Measurements from ENCODE around the gene SP140. TPM values are rescaled to one million over a fixed set of nuclear protein-coding genes. Genes with fewer than 3 reads are reported as not detected.
"Not testable (repeated sequence)": the region's sequence is repeated elsewhere in the genome, so short reads cannot be mapped to it uniquely, and the experiment has no call there.

Gene SP140
- total and polyA plus RNA-seq, 10 donors: 51.3 to 110 (median 71.4) TPM

- no peak overlapping the region for H3K4me3 ChIP-seq
- H3K9me3 ChIP-seq: no peaks in the 10 kb centered on the region
- no peaks in the 10 kb centered on the region for H3K27me3 ChIP-seq (replicated peaks in 1 of 7)
- intact Hi-C loops (cut with DNase I; ENCODE audit: low total_unique reads): no loop called here
- H3K27ac ChIP-seq: peak overlapping the region in 1 of 8 donors; percentile 21
- TF ChIP-seq CTCF (IDR thresholded peaks at IDR 0.05 in 8 of 11, conservative IDR thresholded peaks at IDR 0.05 in 3 of 11) (no peak), POLR2AphosphoS5 (IDR thresholded peaks at IDR 0.05) (no peak), POLR2A (IDR thresholded peaks at IDR 0.05) (no peak)
- peaks cover 0 to 79% (median 18%) of the 10 kb centered on the region in 6 donors for H3K36me3 ChIP-seq
- H3K4me1 ChIP-seq: peaks cover 0 to 35% (median 13%) of the 10 kb centered on the region in 6 donors
- no peak for DNase-seq
- 67 to 80% (median 77%) methylated on average over 6 of the region's 6 CpGs for WGBS, 5 donors
Measured at GRCh38 chr2:230269715-230270114, 44.2 kb downstream of the SP140 start.

DNA sequence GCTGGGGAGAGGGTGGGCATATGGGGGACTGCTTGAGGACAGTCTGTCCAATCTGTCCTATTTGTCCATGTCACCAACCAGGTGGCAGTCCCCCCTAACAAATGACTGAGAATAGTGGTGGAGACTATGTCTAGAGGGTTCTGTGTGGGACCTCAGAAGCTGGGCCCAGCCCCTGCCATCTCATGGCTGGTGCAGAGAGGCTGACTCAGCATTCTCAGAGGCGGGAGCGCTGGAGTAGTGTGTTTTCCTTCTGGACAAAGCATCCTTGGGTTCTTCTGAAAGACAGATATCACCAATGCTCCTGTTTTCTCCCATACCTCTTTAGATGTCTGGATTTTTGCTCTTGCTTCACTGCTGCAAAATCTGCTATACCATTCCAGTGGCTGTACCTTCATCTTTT lies 57.4 kb downstream of the SP140 start:
- intact Hi-C loops (cut with DNase I; ENCODE audit: low total_unique reads): no loop called here
- peaks cover 0 to 58% (median 5%) of the 10 kb centered on the region in 6 donors for H3K36me3 ChIP-seq
- DNase-seq: no peak
- H3K27ac ChIP-seq: no peak overlapping the region
- TF ChIP-seq POLR2AphosphoS5 (IDR thresholded peaks at IDR 0.05) (no peak), POLR2A (IDR thresholded peaks at IDR 0.05) (no peak), CTCF (IDR thresholded peaks at IDR 0.05 in 8 of 11, conservative IDR thresholded peaks at IDR 0.05 in 3 of 11) (no peak)
- WGBS, 5 donors: 88 to 98% (median 96%) methylated on average over 2 of the region's 2 CpGs
- H3K9me3 ChIP-seq: peaks cover 0 to 4% (median 0%) of the 10 kb centered on the region in 8 donors
- H3K4me3 ChIP-seq: no peak overlapping the region
- H3K4me1 ChIP-seq: no peaks in the 10 kb centered on the region
- no peaks in the 10 kb centered on the region for H3K27me3 ChIP-seq (replicated peaks in 1 of 7)

DNA sequence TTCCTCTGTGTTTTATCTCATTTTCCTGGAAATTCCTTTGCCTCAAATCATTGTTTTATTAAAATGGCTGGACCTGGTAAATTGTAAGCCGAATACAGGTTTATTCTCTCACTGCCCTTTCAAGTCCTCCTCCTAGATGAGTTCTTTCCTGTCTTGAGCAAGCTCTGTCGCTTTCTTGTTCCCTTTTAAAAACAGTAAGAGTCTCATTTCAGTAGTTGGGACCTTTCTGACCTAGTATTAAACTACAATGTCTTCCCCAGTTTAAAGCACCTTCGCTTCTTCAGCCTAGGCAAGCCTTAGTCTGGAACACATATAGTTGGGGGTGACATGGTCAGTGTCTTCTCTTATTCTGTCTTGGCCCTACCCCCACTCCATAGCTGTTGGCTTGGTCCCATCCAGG lies 60.5 kb downstream of the SP140 start:
- TF ChIP-seq POLR2AphosphoS5 (IDR thresholded peaks at IDR 0.05) (no peak), CTCF (IDR thresholded peaks at IDR 0.05 in 8 of 11, conservative IDR thresholded peaks at IDR 0.05 in 3 of 11) (no peak), POLR2A (IDR thresholded peaks at IDR 0.05) (no peak)
- no peak overlapping the region for H3K4me3 ChIP-seq
- H3K9me3 ChIP-seq: peaks cover 0 to 4% (median 0%) of the 10 kb centered on the region in 8 donors
- peaks cover 0 to 82% (median 20%) of the 10 kb centered on the region in 6 donors for H3K36me3 ChIP-seq
- WGBS, 5 donors: 72 to 90% (median 78%) methylated on average over 3 of the region's 3 CpGs
- H3K27me3 ChIP-seq (replicated peaks in 1 of 7): no peaks in the 10 kb centered on the region
- intact Hi-C loops (cut with DNase I; ENCODE audit: low total_unique reads): no loop called here
- H3K27ac ChIP-seq: no peak overlapping the region
- H3K4me1 ChIP-seq: no peaks in the 10 kb centered on the region
- DNase-seq: no peak

DNA sequence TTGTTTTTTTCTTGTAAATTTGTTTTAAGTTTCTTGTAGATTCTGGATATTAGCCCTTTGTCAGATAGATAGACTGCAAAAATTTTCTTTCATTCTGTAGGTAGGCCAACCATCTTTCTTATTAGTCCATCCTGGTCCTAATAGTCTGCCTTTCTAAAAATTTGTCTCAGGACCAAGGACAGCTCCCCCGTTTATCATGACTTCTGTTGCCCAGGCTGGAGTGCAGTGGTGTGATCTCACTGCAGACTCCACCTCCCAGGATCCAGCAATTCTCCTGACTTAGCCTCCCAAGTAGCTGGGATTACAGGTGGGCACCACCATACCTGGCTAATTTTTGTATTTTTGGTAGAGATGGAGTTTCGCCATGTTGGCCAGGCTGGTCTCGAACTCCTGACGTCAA lies 63.8 kb downstream of the SP140 start:
- peaks cover 0 to 99% (median 37%) of the 10 kb centered on the region in 6 donors for H3K36me3 ChIP-seq
- H3K9me3 ChIP-seq; H3K4me3 ChIP-seq; H3K27ac ChIP-seq; intact Hi-C loops (cut with DNase I; ENCODE audit: low total_unique reads); H3K4me1 ChIP-seq; H3K27me3 ChIP-seq (replicated peaks in 1 of 7); DNase-seq: not testable (repeated sequence)
- WGBS, 5 donors: 86 to 94% (median 89%) methylated on average over 4 of the region's 4 CpGs

GRCh38 chr2:230295192-230295591 lies 69.7 kb downstream of the SP140 start:
- peaks cover 0 to 15% (median 11%) of the 10 kb centered on the region in 8 donors for H3K9me3 ChIP-seq
- intact Hi-C loops (cut with DNase I; ENCODE audit: low total_unique reads): no loop called here
- no peak overlapping the region for H3K27ac ChIP-seq
- H3K4me3 ChIP-seq: no peak overlapping the region
- no peak for DNase-seq
- no peaks in the 10 kb centered on the region for H3K4me1 ChIP-seq
- TF ChIP-seq POLR2A (IDR thresholded peaks at IDR 0.05): no peak
- no peak for TF ChIP-seq CTCF (IDR thresholded peaks at IDR 0.05 in 8 of 11, conservative IDR thresholded peaks at IDR 0.05 in 3 of 11)
- TF ChIP-seq POLR2AphosphoS5 (IDR thresholded peaks at IDR 0.05): no peak
- H3K36me3 ChIP-seq: peaks cover 3 to 100% (median 62%) of the 10 kb centered on the region in 6 donors
- 91 to 99% (median 94%) methylated on average over 6 of the region's 6 CpGs for whole genome bisulfite sequencing, 5 donors
- no peaks in the 10 kb centered on the region for H3K27me3 ChIP-seq (replicated peaks in 1 of 7)

All from spleen (tissue), 11 donors.